ES-I3 (cell line): Measurements from ENCODE around the gene TOX3.

Experiments used
- H3K36me3 ChIP-seq: 2 replicates; pipeline ENCODE4 v1.6.1; 2013; ENCODE audit warnings: mild to moderate bottlenecking, low read length, control low read depth, moderate library complexity; ENCODE audit not compliant: insufficient read depth
- H3K4me1 ChIP-seq: 2 replicates; pipeline ENCODE4 v1.6.1; 2013; ENCODE audit warnings: mild to moderate bottlenecking, control low read depth, low read length; ENCODE audit not compliant: insufficient read depth
- H3K9ac ChIP-seq: 2 replicates; pipeline ENCODE4 v1.6.1; 2013; ENCODE audit warnings: low read depth, mild to moderate bottlenecking, low read length, moderate library complexity
- H3K9me3 ChIP-seq: 2 replicates; pipeline ENCODE4 v1.6.1; 2013; ENCODE audit warnings: mild to moderate bottlenecking, low read length, moderate library complexity; ENCODE audit not compliant: control insufficient read depth, insufficient read depth

TOX3 gene

GRCh38 chr16:52450916-52451315 lies 96.0 kb downstream of the TOX3 start:
- Histone ChIP-seq H3K36me3 (no peaks in the 10 kb centered on the region; the same call in 1 of the 2 replicates), H3K9me3 (no peaks in the 10 kb centered on the region), H3K9ac (no peak overlapping the region), H3K4me1 (peaks cover 20% of the 10 kb centered on the region)

- H3K4me1 ChIP-seq = peaks cover 26% of the 10 kb centered on the region
- no peak overlapping the region for H3K9ac ChIP-seq
- no peaks in the 10 kb centered on the region for H3K9me3 ChIP-seq
- H3K36me3 ChIP-seq = no peaks in the 10 kb centered on the region; the same call in 1 of the 2 replicates
Measured at GRCh38 chr16:52450241-52450640, 96.7 kb downstream of the TOX3 start.

GRCh38 chr16:52446080-52446479 lies 100.9 kb downstream of the TOX3 start:
- no peaks in the 10 kb centered on the region for H3K9me3 ChIP-seq
- no peak overlapping the region for H3K9ac ChIP-seq
- H3K4me1 ChIP-seq = peaks cover 20% of the 10 kb centered on the region
- H3K36me3 ChIP-seq = no peaks in the 10 kb centered on the region; the same call in 1 of the 2 replicates

- H3K36me3 ChIP-seq = 0 out of 2 replicates have a peak, but pooled peaks cover 3% of the 10 kb centered on the region
- peaks cover 5% of the 10 kb centered on the region; the same call in 1 of the 2 replicates for H3K9me3 ChIP-seq
- no peak overlapping the region for H3K9ac ChIP-seq
- H3K4me1 ChIP-seq = peaks cover 18% of the 10 kb centered on the region
Measured at GRCh38 chr16:52441886-52442285, 105.1 kb downstream of the TOX3 start.

- Histone ChIP-seq H3K9ac (no peak overlapping the region), H3K4me1 (peaks cover 9% of the 10 kb centered on the region; the same call in 1 of the 2 replicates), H3K9me3 (peaks cover 5% of the 10 kb centered on the region; the same call in 1 of the 2 replicates), H3K36me3 (0 out of 2 replicates have a peak, but pooled peaks cover 3% of the 10 kb centered on the region)
Measured at GRCh38 chr16:52440248-52440647, 106.7 kb downstream of the TOX3 start.

- 0 out of 2 replicates have a peak, but pooled peaks cover 3% of the 10 kb centered on the region for H3K36me3 ChIP-seq
- no peak overlapping the region for H3K9ac ChIP-seq
- H3K4me1 ChIP-seq = peaks cover 9% of the 10 kb centered on the region; the same call in 1 of the 2 replicates
- peaks cover 5% of the 10 kb centered on the region; the same call in 1 of the 2 replicates for H3K9me3 ChIP-seq
Measured at GRCh38 chr16:52439750-52440149, 107.2 kb downstream of the TOX3 start.

- peaks cover 5% of the 10 kb centered on the region; the same call in 1 of the 2 replicates for H3K9me3 ChIP-seq
- H3K9ac ChIP-seq = no peak overlapping the region
- 0 out of 2 replicates have a peak, but pooled peaks cover 3% of the 10 kb centered on the region for H3K36me3 ChIP-seq
- H3K4me1 ChIP-seq = peaks cover 9% of the 10 kb centered on the region; the same call in 1 of the 2 replicates
Measured at GRCh38 chr16:52439171-52439701, 107.7 kb downstream of the TOX3 start.

GRCh38 chr16:52437277-52437670 lies 109.7 kb downstream of the TOX3 start:
- H3K9me3 ChIP-seq = peaks cover 5% of the 10 kb centered on the region; the same call in 1 of the 2 replicates
- peaks cover 9% of the 10 kb centered on the region; the same call in 1 of the 2 replicates for H3K4me1 ChIP-seq
- H3K36me3 ChIP-seq = 0 out of 2 replicates have a peak, but pooled peaks cover 3% of the 10 kb centered on the region
- H3K9ac ChIP-seq = no peak overlapping the region

- peaks cover 9% of the 10 kb centered on the region; the same call in 1 of the 2 replicates for H3K4me1 ChIP-seq
- peaks cover 5% of the 10 kb centered on the region; the same call in 1 of the 2 replicates for H3K9me3 ChIP-seq
- H3K9ac ChIP-seq = no peak overlapping the region
- H3K36me3 ChIP-seq = 0 out of 2 replicates have a peak, but pooled peaks cover 3% of the 10 kb centered on the region
Measured at GRCh38 chr16:52436339-52437276, 110.3 kb downstream of the TOX3 start.

- no peaks in the 10 kb centered on the region for H3K36me3 ChIP-seq
- H3K9me3 ChIP-seq = no peaks in the 10 kb centered on the region
- H3K9ac ChIP-seq = no peak overlapping the region
- peaks cover 9% of the 10 kb centered on the region; the same call in 1 of the 2 replicates for H3K4me1 ChIP-seq
Measured at GRCh38 chr16:52434224-52434623, 112.7 kb downstream of the TOX3 start.

GRCh38 chr16:52433643-52434042 lies 113.3 kb downstream of the TOX3 start:
- Histone ChIP-seq H3K4me1 (peaks cover 9% of the 10 kb centered on the region; the same call in 1 of the 2 replicates), H3K9me3 (no peaks in the 10 kb centered on the region), H3K9ac (no peak overlapping the region), H3K36me3 (no peaks in the 10 kb centered on the region)

GRCh38 chr16:52424591-52424990 lies 122.4 kb downstream of the TOX3 start:
- Histone ChIP-seq H3K36me3 (no peaks in the 10 kb centered on the region), H3K9ac (no peak overlapping the region), H3K4me1 (no peaks in the 10 kb centered on the region), H3K9me3 (no peaks in the 10 kb centered on the region)

GRCh38 chr16:52422307-52422706 lies 124.6 kb downstream of the TOX3 start:
- H3K4me1 ChIP-seq = no peaks in the 10 kb centered on the region
- H3K9ac ChIP-seq = no peak overlapping the region
- no peaks in the 10 kb centered on the region for H3K9me3 ChIP-seq

GRCh38 chr16:52418201-52418600 lies 128.7 kb downstream of the TOX3 start:
- Histone ChIP-seq H3K9ac (no peak overlapping the region), H3K4me1 (no peaks in the 10 kb centered on the region), H3K9me3 (peaks cover 4% of the 10 kb centered on the region), H3K36me3 (no peaks in the 10 kb centered on the region)

More at GRCh38 chr16:52422307-52422706, 124.6 kb downstream of the TOX3 start:
- no peaks in the 10 kb centered on the region for H3K36me3 ChIP-seq
